GM12878 (cell line): ENCODE results near the gene RIT2. TPM values are rescaled to one million over a fixed set of nuclear protein-coding genes. Genes with fewer than 3 reads are reported as not detected.

Experiments used
- ATAC-seq: fragments of 200-7000 bp; cut with Tn5 transposase; 3 replicates; pipeline ENCODE4 v1.9.1; 2020; ENCODE audit warnings: mild to moderate bottlenecking, moderate library complexity
- BruUV-seq: library from RNA; stranded (reverse); fragments of 400-500 nt; replicated peaks from 2 replicates; lab custom pipeline; 2021; lab: Mats Ljungman, UMichigan
- CTCF ChIA-PET: fragments of 300-600 bp; sonication (Branson Sonifier 250); formaldehyde crosslinking; extraction: SDS; loops from one replicate; lab custom pipeline; 2021; ENCODE audit warnings: inconsistent platforms; lab: Yijun Ruan, JAX
- POLR2A ChIA-PET: fragments of 350-600 bp; formaldehyde crosslinking; extraction: SDS; loops from one replicate; lab custom pipeline; 2021; ENCODE audit warnings: inconsistent platforms; lab: Charles Lee
- RAD21 ChIA-PET: fragments of 300-600 bp; sonication (Branson Sonifier 250); formaldehyde crosslinking; loops from one replicate; lab custom pipeline; 2023; ENCODE audit warnings: antibody characterized with exemption; ENCODE audit not compliant: unreplicated experiment; lab: Charles Lee
- SMC1A ChIA-PET: fragments of 300-600 bp; sonication (Branson Sonifier 250); formaldehyde crosslinking; loops from one replicate; lab custom pipeline; 2023; ENCODE audit not compliant: unreplicated experiment, uncharacterized antibody; lab: Charles Lee
- DNase-seq: peaks from one replicate; pipeline ENCODE4 v3.0.0-alpha.2; 2011; ENCODE audit warnings: low read depth, low spot score
- FAIRE-seq: peaks from 3 replicates; lab custom pipeline; 2011; peaks lifted over from hg19 to GRCh38; lab: Jason Lieb, UNC
- H2AFZ ChIP-seq: 2 replicates; pipeline ENCODE4 v1.6.0; 2011; ENCODE audit warnings: low read depth, low read length, control low read depth; ENCODE audit not compliant: control insufficient read depth
- H3K27ac ChIP-seq: 2 replicates; pipeline ENCODE4 v1.5.1; 2011; ENCODE audit warnings: control low read depth; ENCODE audit not compliant: control insufficient read depth, insufficient read depth
- H3K27me3 ChIP-seq, 2 experiments: replicated peaks in 1 of 2; 2 replicates each; pipeline versions ENCODE4 v1.6.0 to v1.6.1; 2011; ENCODE audit warnings: low read length in 1 of 2; ENCODE audit not compliant: control insufficient read depth in 2 of 2, insufficient read depth in 2 of 2
- H3K36me3 ChIP-seq, 2 experiments: 2 replicates each; pipeline ENCODE4 v1.5.1; 2011; ENCODE audit warnings: low read length in 1 of 2; ENCODE audit not compliant: control insufficient read depth in 2 of 2, insufficient read depth in 2 of 2
- H3K4me1 ChIP-seq: 2 replicates; pipeline ENCODE4 v1.6.1; 2011; ENCODE audit warnings: mild to moderate bottlenecking, low read length, moderate library complexity, mixed read lengths; ENCODE audit not compliant: control insufficient read depth, insufficient read depth
- H3K4me2 ChIP-seq: 2 replicates; pipeline ENCODE4 v1.6.0; 2011; ENCODE audit warnings: control low read depth; ENCODE audit not compliant: control insufficient read depth, insufficient read depth
- H3K4me3 ChIP-seq: fragments of 200-600 bp; sonication (generic); 2 replicates; pipeline ENCODE4 v1.5.1; 2016
- H3K79me2 ChIP-seq: 2 replicates; pipeline ENCODE4 v1.6.0; 2011; ENCODE audit warnings: low read length; ENCODE audit not compliant: control insufficient read depth, insufficient read depth
- H3K9ac ChIP-seq: 2 replicates; pipeline ENCODE4 v1.8.0; 2011; ENCODE audit warnings: low read length, control low read depth, mixed read lengths; ENCODE audit not compliant: control insufficient read depth, insufficient read depth
- H3K9me3 ChIP-seq: replicated peaks from 3 replicates; pipeline ENCODE4 v1.5.1; 2011; ENCODE audit warnings: mild to moderate bottlenecking, low read length; ENCODE audit not compliant: control insufficient read depth, insufficient read depth
- H4K20me1 ChIP-seq: 2 replicates; pipeline ENCODE4 v1.6.0; 2011; ENCODE audit not compliant: control insufficient read depth, insufficient read depth
- ELK1 ChIP-seq: IDR thresholded peaks from 2 replicates; pipeline ENCODE4 v1.6.1; 2012; ENCODE audit warnings: low read depth, low read length, improper control_type of control experiment
- TAF1 ChIP-seq: IDR thresholded peaks from 2 replicates; pipeline ENCODE4 v1.6.1; 2011; ENCODE audit warnings: mild to moderate bottlenecking, low read depth, low read length, borderline replicate concordance
- ZSCAN29 ChIP-seq: fragments of 450-650 bp; IDR thresholded peaks from 2 replicates; pipeline ENCODE4 v1.6.1; 2017; ENCODE audit warnings: mild to moderate bottlenecking, moderate library complexity
- WGBS: methylation state at CpG from one replicate; pipeline ENCODE4 v1.1.6; 2016; ENCODE audit warnings: low lambda C conversion rate; ENCODE audit not compliant: insufficient replicate concordance, insufficient coverage; ENCODE audit errors: missing lambda C conversion rate; 5-methylcytosine and 5-hydroxymethylcytosine counted together
- in situ Hi-C: fragments of 300-500 bp; cut with MboI; formaldehyde crosslinking; loops from 9 replicates; pipeline ENCODE4 v1.14.3; 2018; ENCODE audit warnings: mixed read lengths
- intact Hi-C: fragments of 100-400 bp; cut with micrococcal nuclease; formaldehyde crosslinking; loops from one replicate; pipeline ENCODE4 v1.14.2; 2022; ENCODE audit not compliant: unreplicated experiment
- polyA plus RNA-seq, 11 experiments: library from polyadenylated mRNA; depleted of rRNA in 4 of 11; unstranded in 6 of 11; stranded (reverse) in 5 of 11; fragments of >200 nt; fragmentation: Nextera tagmentation in 4 of 11; fragmentation: Illumina TruSeq in 1 of 11; extraction: Ambion mirVana in 4 of 11; extraction: Trizol in 1 of 11; gene quantifications; 1 replicate in 1 of 11; 2 replicates in 10 of 11; pipeline versions ENCODE4 v1.2.1 to v1.2.3, GENCODE V29; 2011 to 2016; ENCODE audit warnings: inconsistent platforms in 2 of 11, missing spikeins in 2 of 11, low read depth in 1 of 11
- total RNA-seq, 4 experiments: library from RNA; depleted of rRNA in 3 of 4; stranded (reverse); fragments of >200 nt in 3 of 4; fragmentation: Illumina TruSeq in 1 of 4; extraction: Trizol in 1 of 4; gene quantifications; 2 replicates each; pipeline versions ENCODE4 v1.2.1 to v1.2.3, GENCODE V29; 2013 to 2021
- TF ChIP-seq, protein P1 (sequence below): IDR thresholded peaks from 2 replicates; pipeline ENCODE4 v1.6.1; 2011; ENCODE audit warnings: borderline replicate concordance, low read depth, mild to moderate bottlenecking, moderate library complexity, low read length; ENCODE audit not compliant: insufficient read depth, poor library complexity, severe bottlenecking
- TF ChIP-seq, protein P2 (sequence below): IDR thresholded peaks from 2 replicates; pipeline ENCODE4 v1.6.1; 2012; ENCODE audit warnings: low read length, inconsistent platforms

The RIT2 gene
- total and polyA plus RNA-seq, 10 of the 15 experiments (the other 5 are each of a cell fraction or from before 2014, with no cell fraction given), result not detected

DNA sequence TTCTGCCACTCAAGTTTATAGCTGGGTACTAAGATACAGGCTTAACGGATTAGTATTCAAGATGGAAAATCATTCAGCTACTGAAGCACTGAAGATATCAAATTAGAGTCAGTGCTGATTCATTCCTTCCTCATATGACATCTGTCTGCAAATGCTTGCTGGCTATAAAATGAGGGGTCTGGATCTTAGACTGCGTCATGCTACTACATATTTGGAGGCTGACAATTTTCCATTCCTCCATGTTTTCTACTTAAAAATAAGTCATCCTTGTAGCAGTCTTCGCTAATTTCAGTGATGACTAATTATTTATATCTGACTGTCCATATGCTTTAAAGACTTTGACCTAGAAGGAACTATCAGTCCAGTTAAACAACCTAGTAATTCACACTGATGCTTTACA, 233.4 kb downstream of the RIT2 start:
- SMC1A ChIA-PET, result no interaction called here
- no peak overlapping the region for H3K4me2 ChIP-seq
- H3K9me3 ChIP-seq, result no peaks in the 10 kb centered on the region
- H3K36me3 ChIP-seq, result no peaks in the 10 kb centered on the region
- no peak overlapping the region for H3K9ac ChIP-seq
- RAD21 ChIA-PET, result no interaction called here
- DNase-seq (no peak), ATAC-seq (no peak), FAIRE-seq (no peak)
- intact Hi-C loops (no loop called here), in situ Hi-C loops (no loop called here)
- H3K79me2 ChIP-seq, result no peaks in the 10 kb centered on the region
- H3K4me3 ChIP-seq, result no peak overlapping the region
- CTCF ChIA-PET, result no interaction called here
- H3K27ac ChIP-seq, result no peak overlapping the region
- H2AFZ ChIP-seq, result no peak overlapping the region
- BruUV-seq, result no TSS peak
- POLR2A ChIA-PET, result no interaction called here
- H4K20me1 ChIP-seq, result no peaks in the 10 kb centered on the region
- TF ChIP-seq, protein P1, sequence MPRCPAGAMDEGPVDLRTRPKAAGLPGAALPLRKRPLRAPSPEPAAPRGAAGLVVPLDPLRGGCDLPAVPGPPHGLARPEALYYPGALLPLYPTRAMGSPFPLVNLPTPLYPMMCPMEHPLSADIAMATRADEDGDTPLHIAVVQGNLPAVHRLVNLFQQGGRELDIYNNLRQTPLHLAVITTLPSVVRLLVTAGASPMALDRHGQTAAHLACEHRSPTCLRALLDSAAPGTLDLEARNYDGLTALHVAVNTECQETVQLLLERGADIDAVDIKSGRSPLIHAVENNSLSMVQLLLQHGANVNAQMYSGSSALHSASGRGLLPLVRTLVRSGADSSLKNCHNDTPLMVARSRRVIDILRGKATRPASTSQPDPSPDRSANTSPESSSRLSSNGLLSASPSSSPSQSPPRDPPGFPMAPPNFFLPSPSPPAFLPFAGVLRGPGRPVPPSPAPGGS, result no peak
- TF ChIP-seq ZSCAN29 (no peak), ELK1 (no peak), TAF1 (no peak)
- TF ChIP-seq, protein P2, sequence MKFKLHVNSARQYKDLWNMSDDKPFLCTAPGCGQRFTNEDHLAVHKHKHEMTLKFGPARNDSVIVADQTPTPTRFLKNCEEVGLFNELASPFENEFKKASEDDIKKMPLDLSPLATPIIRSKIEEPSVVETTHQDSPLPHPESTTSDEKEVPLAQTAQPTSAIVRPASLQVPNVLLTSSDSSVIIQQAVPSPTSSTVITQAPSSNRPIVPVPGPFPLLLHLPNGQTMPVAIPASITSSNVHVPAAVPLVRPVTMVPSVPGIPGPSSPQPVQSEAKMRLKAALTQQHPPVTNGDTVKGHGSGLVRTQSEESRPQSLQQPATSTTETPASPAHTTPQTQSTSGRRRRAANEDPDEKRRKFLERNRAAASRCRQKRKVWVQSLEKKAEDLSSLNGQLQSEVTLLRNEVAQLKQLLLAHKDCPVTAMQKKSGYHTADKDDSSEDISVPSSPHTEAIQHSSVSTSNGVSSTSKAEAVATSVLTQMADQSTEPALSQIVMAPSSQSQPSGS, result no peak
- no peaks in the 10 kb centered on the region for H3K4me1 ChIP-seq
- 30% methylated on average over 3 of the region's 3 CpGs for WGBS
- no peaks in the 10 kb centered on the region for H3K27me3 ChIP-seq
